NCI-H526 treated with DMSO at 0.1 percent for 48 hours (cell line): ENCODE measurements around the gene SCG5.

Experiments used
- DNase-seq: peaks from one replicate; lab custom pipeline; 2025; lab: John Stamatoyannopoulos, UW

SCG5 gene

GRCh38 chr15:32723171-32723948, 81.8 kb downstream of the SCG5 start:
- DNase-seq: no peak

GRCh38 chr15:32729700-32730395, 88.3 kb downstream of the SCG5 start:
- no peak for DNase-seq

- DNase-seq: no peak
Observed at GRCh38 chr15:32730677-32731654, 89.5 kb downstream of the SCG5 start.

- no peak for DNase-seq
Observed at GRCh38 chr15:32732574-32733157, 91.2 kb downstream of the SCG5 start.

- no peak for DNase-seq
Observed at GRCh38 chr15:32733281-32733680, 91.8 kb downstream of the SCG5 start.

- DNase-seq: no peak
Observed at GRCh38 chr15:32735989-32736700, 94.6 kb downstream of the SCG5 start.

- no peak for DNase-seq
Observed at GRCh38 chr15:32736701-32737061, 95.2 kb downstream of the SCG5 start.

- no peak for DNase-seq
Observed at GRCh38 chr15:32737304-32737703, 95.8 kb downstream of the SCG5 start.

GRCh38 chr15:32738666-32739065, 97.2 kb downstream of the SCG5 start:
- DNase-seq: no peak

GRCh38 chr15:32739522-32740063, 98.1 kb downstream of the SCG5 start:
- DNase-seq: no peak

- DNase-seq: no peak
Observed at GRCh38 chr15:32743411-32744140, 102.1 kb downstream of the SCG5 start.

- no peak for DNase-seq
Observed at GRCh38 chr15:32746116-32746857, 104.8 kb downstream of the SCG5 start.
